ENCODE measurements around the gene SIRT2.
"Not testable (repeated sequence)": the region's sequence is repeated elsewhere in the genome, so short reads cannot be mapped to it uniquely, and the experiment has no call there.

The SIRT2 gene

GRCh38 chr19:38830039-38830733, 69.2 kb downstream of the SIRT2 start:
- no peak for DNase-seq (ENCODE audit: low read depth in 2 of 3, low spot score in 2 of 3)

- DNase-seq (ENCODE audit: low read depth in 2 of 3, low spot score in 2 of 3): not testable (repeated sequence)
These were observed 70.2 kb downstream of the SIRT2 start for GRCh38 chr19:38829203-38829602.
